Mammary epithelial cell (primary cell): ENCODE results near the gene ENTPD6.

Source experiments
- EZH2 ChIP-seq: IDR thresholded peaks from 2 replicates; pipeline ENCODE4 v1.6.1; 2012; ENCODE audit warnings: low read length, inconsistent platforms, borderline replicate concordance
- TF ChIP-seq, protein P1 (sequence below), 2 donors: IDR thresholded peaks in 1 of 2; conservative IDR thresholded peaks in 1 of 2; 2 replicates each; pipeline ENCODE4 v1.5.1; 2011 to 2012; ENCODE audit warnings: inconsistent platforms in 2 of 2, low read length in 2 of 2, mild to moderate bottlenecking in 2 of 2, control low read depth in 1 of 2, low read depth in 1 of 2; ENCODE audit not compliant: insufficient read depth in 1 of 2; ENCODE audit errors: extremely low read depth in 1 of 2

DNA sequence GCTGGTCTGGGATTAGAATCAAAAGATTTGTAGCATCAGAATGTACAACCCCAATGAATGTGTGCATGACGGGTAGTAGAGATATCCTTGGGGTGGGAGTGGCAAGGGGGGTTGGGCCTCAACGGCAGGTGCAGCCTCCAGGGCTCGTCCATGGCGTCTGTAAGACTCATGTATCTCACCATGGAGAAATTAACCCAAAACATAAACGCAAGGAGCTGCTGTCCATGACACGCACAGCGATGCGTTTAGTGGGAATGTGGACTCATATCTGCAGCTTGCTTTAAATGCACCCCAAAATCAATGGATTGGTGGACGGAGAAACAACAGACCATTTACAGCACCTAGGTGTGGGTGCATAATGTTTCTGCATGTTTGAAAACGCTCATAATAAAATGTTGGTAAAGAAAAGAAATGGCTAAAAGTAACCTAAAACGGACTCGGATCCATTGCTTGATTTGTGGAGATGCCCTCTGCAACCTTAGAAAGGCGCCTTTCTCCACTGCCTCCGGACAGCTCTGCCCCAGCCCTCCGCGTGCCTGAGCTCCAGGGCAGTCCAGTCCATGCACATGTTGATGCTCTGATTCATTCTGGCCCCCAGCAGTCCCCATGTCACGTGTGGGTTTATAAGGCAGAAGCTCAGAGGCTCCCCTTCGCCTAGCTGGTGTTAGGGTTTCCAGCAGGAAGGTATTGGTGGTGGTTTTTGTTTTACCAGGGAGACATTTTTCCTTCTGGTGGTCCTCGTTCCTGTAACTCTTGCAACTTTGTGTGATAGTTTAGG is 76.9 kb downstream of the ENTPD6 start:
- TF ChIP-seq, protein P1, sequence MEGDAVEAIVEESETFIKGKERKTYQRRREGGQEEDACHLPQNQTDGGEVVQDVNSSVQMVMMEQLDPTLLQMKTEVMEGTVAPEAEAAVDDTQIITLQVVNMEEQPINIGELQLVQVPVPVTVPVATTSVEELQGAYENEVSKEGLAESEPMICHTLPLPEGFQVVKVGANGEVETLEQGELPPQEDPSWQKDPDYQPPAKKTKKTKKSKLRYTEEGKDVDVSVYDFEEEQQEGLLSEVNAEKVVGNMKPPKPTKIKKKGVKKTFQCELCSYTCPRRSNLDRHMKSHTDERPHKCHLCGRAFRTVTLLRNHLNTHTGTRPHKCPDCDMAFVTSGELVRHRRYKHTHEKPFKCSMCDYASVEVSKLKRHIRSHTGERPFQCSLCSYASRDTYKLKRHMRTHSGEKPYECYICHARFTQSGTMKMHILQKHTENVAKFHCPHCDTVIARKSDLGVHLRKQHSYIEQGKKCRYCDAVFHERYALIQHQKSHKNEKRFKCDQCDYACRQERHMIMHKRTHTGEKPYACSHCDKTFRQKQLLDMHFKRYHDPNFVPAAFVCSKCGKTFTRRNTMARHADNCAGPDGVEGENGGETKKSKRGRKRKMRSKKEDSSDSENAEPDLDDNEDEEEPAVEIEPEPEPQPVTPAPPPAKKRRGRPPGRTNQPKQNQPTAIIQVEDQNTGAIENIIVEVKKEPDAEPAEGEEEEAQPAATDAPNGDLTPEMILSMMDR (conservative IDR thresholded peaks at IDR 0.05 in 1 of 2, IDR thresholded peaks at IDR 0.05 in 1 of 2; ENCODE audit: extremely low read depth in 1 of 2, insufficient read depth in 1 of 2, low read depth in 1 of 2, low read length in 2 of 2): no peak
- no peak for TF ChIP-seq EZH2
